ENCODE results near the gene LYVE1. TPM values are rescaled to one million over a fixed set of nuclear protein-coding genes. Genes with fewer than 3 reads are reported as not detected.

Gene LYVE1
- total RNA-seq, 4 donors from 2014 or later, result 106 to 359 (median 275) TPM

- no peak for DNase-seq (ENCODE audit: low spot score)
- no peak for ATAC-seq (ENCODE audit: low FRiP score)
- TF ChIP-seq CTCF (IDR thresholded peaks at IDR 0.05), result no peak
Observed at GRCh38 chr11:10539339-10539738, 29.1 kb downstream of the LYVE1 start.

GRCh38 chr11:10538924-10539323 lies 29.5 kb downstream of the LYVE1 start:
- DNase-seq (ENCODE audit: low spot score) (no peak), ATAC-seq (ENCODE audit: low FRiP score) (no peak)
- no peak for TF ChIP-seq CTCF (IDR thresholded peaks at IDR 0.05)

GRCh38 chr11:10537600-10537999 lies 30.9 kb downstream of the LYVE1 start:
- no peak for ATAC-seq (ENCODE audit: low FRiP score)
- no peak for TF ChIP-seq CTCF (IDR thresholded peaks at IDR 0.05)

GRCh38 chr11:10534316-10534715 lies 34.1 kb downstream of the LYVE1 start:
- DNase-seq (ENCODE audit: low spot score), result no peak
- TF ChIP-seq CTCF (IDR thresholded peaks at IDR 0.05), result no peak
- no peak for ATAC-seq (ENCODE audit: low FRiP score)

More at GRCh38 chr11:10537600-10537999, 30.9 kb downstream of the LYVE1 start:
- no peak for DNase-seq (ENCODE audit: low spot score)

- TF ChIP-seq CTCF (IDR thresholded peaks at IDR 0.05), result no peak
- no peak for ATAC-seq (ENCODE audit: low FRiP score)
- no peak for DNase-seq (ENCODE audit: low spot score)
Observed at GRCh38 chr11:10533323-10533722, 35.1 kb downstream of the LYVE1 start.

- DNase-seq (ENCODE audit: low spot score) (no peak), ATAC-seq (ENCODE audit: low FRiP score) (no peak)
- TF ChIP-seq CTCF (IDR thresholded peaks at IDR 0.05), result no peak
Observed at GRCh38 chr11:10532526-10532925, 35.9 kb downstream of the LYVE1 start.

GRCh38 chr11:10529279-10529678 lies 39.2 kb downstream of the LYVE1 start:
- no peak for TF ChIP-seq CTCF (IDR thresholded peaks at IDR 0.05)

More at GRCh38 chr11:10529279-10529678, 39.2 kb downstream of the LYVE1 start:
- DNase-seq (ENCODE audit: low spot score), result no peak
- no peak for ATAC-seq (ENCODE audit: low FRiP score)
